ENCODE results near the gene MMP24.

GRCh38 chr20:35276408-35276807 lies 49.9 kb downstream of the MMP24 start:
- TF ChIP-seq CTCF (IDR thresholded peaks at IDR 0.05; ENCODE audit: poor library complexity) (no peak), EZH2 (IDR thresholded peaks at IDR 0.05; ENCODE audit: borderline replicate concordance) (no peak), EZH2phosphoT487 (IDR thresholded peaks at IDR 0.05; ENCODE audit: low read depth, severe bottlenecking, unreplicated experiment) (no peak)
